GM12878 (cell line): ENCODE measurements around the gene ADAP1. TPM values are rescaled to one million over a fixed set of nuclear protein-coding genes. Genes with fewer than 3 reads are reported as not detected.

Source experiments
- EP300 ChIP-seq, 2 experiments: fragments of 150-350 bp in 1 of 2; IDR thresholded peaks; 2 replicates each; pipeline ENCODE4 v1.6.1; 2011 to 2012; ENCODE audit warnings: low read depth in 2 of 2, low read length in 2 of 2, borderline replicate concordance in 1 of 2, improper control_type of control experiment in 1 of 2, inconsistent platforms in 1 of 2; ENCODE audit not compliant: control insufficient read depth in 1 of 2
- FOS ChIP-seq: IDR thresholded peaks from 3 replicates; pipeline ENCODE4 v1.6.1; 2011; ENCODE audit warnings: borderline replicate concordance; ENCODE audit not compliant: insufficient read length; ENCODE audit errors: extremely low read depth
- GABPA ChIP-seq: IDR thresholded peaks from 2 replicates; pipeline ENCODE4 v1.6.1; 2014; ENCODE audit warnings: antibody characterized with exemption, low read depth, mild to moderate bottlenecking, inconsistent platforms
- HCFC1 ChIP-seq: fragments of 150-350 bp; IDR thresholded peaks from 2 replicates; pipeline ENCODE4 v1.6.1; 2014; ENCODE audit warnings: low read length
- MXI1 ChIP-seq: fragments of 150-350 bp; IDR thresholded peaks from 2 replicates; pipeline ENCODE4 v1.6.1; 2011; ENCODE audit warnings: low read depth, mild to moderate bottlenecking, inconsistent platforms, low read length, improper control_type of control experiment
- NBN ChIP-seq: fragments of 450-650 bp; IDR thresholded peaks from 2 replicates; pipeline ENCODE4 v1.6.1; 2016
- NR2C1 ChIP-seq: fragments of 450-650 bp; IDR thresholded peaks from 2 replicates; pipeline ENCODE4 v1.6.1; 2017; ENCODE audit warnings: antibody characterized with exemption, mild to moderate bottlenecking, moderate library complexity
- POLR2AphosphoS2 ChIP-seq: IDR thresholded peaks from 2 replicates; pipeline ENCODE4 v1.6.1; 2011; ENCODE audit warnings: low read depth, mild to moderate bottlenecking, low read length, improper control_type of control experiment, moderate library complexity
- polyA plus RNA-seq, 11 experiments: library from polyadenylated mRNA; depleted of rRNA in 4 of 11; unstranded in 6 of 11; stranded (reverse) in 5 of 11; fragments of >200 nt; fragmentation: Nextera tagmentation in 4 of 11; fragmentation: Illumina TruSeq in 1 of 11; extraction: Ambion mirVana in 4 of 11; extraction: Trizol in 1 of 11; gene quantifications; 1 replicate in 1 of 11; 2 replicates in 10 of 11; pipeline versions ENCODE4 v1.2.1 to v1.2.3, GENCODE V29; 2011 to 2016; ENCODE audit warnings: inconsistent platforms in 2 of 11, missing spikeins in 2 of 11, low read depth in 1 of 11
- total RNA-seq, 4 experiments: library from RNA; depleted of rRNA in 3 of 4; stranded (reverse); fragments of >200 nt in 3 of 4; fragmentation: Illumina TruSeq in 1 of 4; extraction: Trizol in 1 of 4; gene quantifications; 2 replicates each; pipeline versions ENCODE4 v1.2.1 to v1.2.3, GENCODE V29; 2013 to 2021
- TF ChIP-seq, protein P1 (sequence below): fragments of 450-650 bp; IDR thresholded peaks from 2 replicates; pipeline ENCODE4 v1.6.1; 2016; ENCODE audit warnings: mild to moderate bottlenecking
- TF ChIP-seq, protein P2 (sequence below): fragments of 450-650 bp; IDR thresholded peaks from 2 replicates; pipeline ENCODE4 v1.6.1; 2017; ENCODE audit warnings: mild to moderate bottlenecking, low read depth, inconsistent platforms; ENCODE audit not compliant: poor library complexity, severe bottlenecking
- TF ChIP-seq, protein P3 (sequence below): IDR thresholded peaks from 2 replicates; pipeline ENCODE4 v1.6.1; 2011; ENCODE audit warnings: low read depth, low read length, improper control_type of control experiment, borderline replicate concordance

Gene ADAP1
- total and polyA plus RNA-seq, 10 of the 15 experiments (the other 5 are each of a cell fraction or from before 2014, with no cell fraction given) = 0.22 to 44.2 (median 22.0) TPM; not detected in 1

DNA sequence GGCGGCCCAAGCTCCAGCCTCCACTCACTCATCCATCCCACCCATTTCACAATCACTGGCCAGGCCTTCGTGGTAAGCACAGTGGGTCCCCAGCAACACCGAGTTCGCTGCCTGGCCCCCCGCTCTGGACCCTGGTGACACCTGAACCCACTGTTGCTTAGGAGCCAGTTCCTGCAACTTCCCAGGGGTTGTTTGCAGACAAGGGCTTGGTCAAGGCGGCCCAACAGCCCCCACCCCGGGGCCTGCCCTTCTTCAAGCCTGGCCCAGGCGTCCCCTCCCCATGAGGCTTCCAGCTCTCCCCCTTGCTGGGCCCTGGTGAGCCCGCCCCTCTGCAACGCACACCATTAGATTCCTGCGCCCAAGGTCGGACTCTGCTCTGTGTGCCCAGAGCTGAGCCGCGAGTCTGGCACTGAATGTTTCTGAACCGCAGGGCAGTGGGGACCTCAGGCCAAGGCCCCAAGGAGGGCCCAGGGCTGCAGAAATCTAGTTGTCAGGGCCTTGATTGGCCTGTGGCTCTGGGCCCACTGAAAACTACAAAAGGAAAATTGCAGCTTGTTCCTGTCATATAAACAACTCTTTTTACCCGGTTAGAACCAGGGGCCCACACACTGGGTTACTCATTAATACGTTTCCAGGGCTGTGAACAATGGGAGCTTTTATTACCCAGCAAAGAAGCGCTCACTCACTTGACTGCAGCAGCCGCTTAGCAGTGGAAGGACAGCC lies 23.0 kb upstream of the ADAP1 start (continued):
- TF ChIP-seq POLR2AphosphoS2 = 0 out of 2 replicates have a peak, but pooled peaks have one; percentile 36
- TF ChIP-seq, protein P1, sequence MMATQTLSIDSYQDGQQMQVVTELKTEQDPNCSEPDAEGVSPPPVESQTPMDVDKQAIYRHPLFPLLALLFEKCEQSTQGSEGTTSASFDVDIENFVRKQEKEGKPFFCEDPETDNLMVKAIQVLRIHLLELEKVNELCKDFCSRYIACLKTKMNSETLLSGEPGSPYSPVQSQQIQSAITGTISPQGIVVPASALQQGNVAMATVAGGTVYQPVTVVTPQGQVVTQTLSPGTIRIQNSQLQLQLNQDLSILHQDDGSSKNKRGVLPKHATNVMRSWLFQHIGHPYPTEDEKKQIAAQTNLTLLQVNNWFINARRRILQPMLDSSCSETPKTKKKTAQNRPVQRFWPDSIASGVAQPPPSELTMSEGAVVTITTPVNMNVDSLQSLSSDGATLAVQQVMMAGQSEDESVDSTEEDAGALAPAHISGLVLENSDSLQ = peak; percentile 82; the same call in 1 of the 2 replicates
- no peak for TF ChIP-seq FOS
- 0 out of 2 replicates have a peak, but pooled peaks have one; percentile 47 for TF ChIP-seq MXI1
- no peak for TF ChIP-seq HCFC1
- no peak for TF ChIP-seq NR2C1
- TF ChIP-seq GABPA = no peak
- peak in 1 of 2 experiments; percentile 66; a peak in 1 of 4 replicates for TF ChIP-seq EP300 (IDR thresholded peaks at IDR 0.05; ENCODE audit: borderline replicate concordance in 1 of 2, control insufficient read depth in 1 of 2, low read depth in 2 of 2, low read length in 2 of 2)
- TF ChIP-seq, protein P2, sequence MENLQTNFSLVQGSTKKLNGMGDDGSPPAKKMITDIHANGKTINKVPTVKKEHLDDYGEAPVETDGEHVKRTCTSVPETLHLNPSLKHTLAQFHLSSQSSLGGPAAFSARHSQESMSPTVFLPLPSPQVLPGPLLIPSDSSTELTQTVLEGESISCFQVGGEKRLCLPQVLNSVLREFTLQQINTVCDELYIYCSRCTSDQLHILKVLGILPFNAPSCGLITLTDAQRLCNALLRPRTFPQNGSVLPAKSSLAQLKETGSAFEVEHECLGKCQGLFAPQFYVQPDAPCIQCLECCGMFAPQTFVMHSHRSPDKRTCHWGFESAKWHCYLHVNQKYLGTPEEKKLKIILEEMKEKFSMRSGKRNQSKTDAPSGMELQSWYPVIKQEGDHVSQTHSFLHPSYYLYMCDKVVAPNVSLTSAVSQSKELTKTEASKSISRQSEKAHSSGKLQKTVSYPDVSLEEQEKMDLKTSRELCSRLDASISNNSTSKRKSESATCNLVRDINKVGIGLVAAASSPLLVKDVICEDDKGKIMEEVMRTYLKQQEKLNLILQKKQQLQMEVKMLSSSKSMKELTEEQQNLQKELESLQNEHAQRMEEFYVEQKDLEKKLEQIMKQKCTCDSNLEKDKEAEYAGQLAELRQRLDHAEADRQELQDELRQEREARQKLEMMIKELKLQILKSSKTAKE = peak; percentile 87
- TF ChIP-seq, protein P3, sequence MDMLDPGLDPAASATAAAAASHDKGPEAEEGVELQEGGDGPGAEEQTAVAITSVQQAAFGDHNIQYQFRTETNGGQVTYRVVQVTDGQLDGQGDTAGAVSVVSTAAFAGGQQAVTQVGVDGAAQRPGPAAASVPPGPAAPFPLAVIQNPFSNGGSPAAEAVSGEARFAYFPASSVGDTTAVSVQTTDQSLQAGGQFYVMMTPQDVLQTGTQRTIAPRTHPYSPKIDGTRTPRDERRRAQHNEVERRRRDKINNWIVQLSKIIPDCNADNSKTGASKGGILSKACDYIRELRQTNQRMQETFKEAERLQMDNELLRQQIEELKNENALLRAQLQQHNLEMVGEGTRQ = no peak
- TF ChIP-seq NBN = peak; percentile 83; the same call in 1 of the 2 replicates
- TF ChIP-seq, all 136 proteins: peak for 23
